ENCODE data around the gene RHBDL1. TPM values are rescaled to one million over a fixed set of nuclear protein-coding genes. Genes with fewer than 3 reads are reported as not detected.
A peak's percentile ranks its signal among the peaks of the same experiment; 100 is the strongest.

The RHBDL1 gene
- total RNA-seq, 1 experiment from 2014 or later, result 1.7 TPM

DNA sequence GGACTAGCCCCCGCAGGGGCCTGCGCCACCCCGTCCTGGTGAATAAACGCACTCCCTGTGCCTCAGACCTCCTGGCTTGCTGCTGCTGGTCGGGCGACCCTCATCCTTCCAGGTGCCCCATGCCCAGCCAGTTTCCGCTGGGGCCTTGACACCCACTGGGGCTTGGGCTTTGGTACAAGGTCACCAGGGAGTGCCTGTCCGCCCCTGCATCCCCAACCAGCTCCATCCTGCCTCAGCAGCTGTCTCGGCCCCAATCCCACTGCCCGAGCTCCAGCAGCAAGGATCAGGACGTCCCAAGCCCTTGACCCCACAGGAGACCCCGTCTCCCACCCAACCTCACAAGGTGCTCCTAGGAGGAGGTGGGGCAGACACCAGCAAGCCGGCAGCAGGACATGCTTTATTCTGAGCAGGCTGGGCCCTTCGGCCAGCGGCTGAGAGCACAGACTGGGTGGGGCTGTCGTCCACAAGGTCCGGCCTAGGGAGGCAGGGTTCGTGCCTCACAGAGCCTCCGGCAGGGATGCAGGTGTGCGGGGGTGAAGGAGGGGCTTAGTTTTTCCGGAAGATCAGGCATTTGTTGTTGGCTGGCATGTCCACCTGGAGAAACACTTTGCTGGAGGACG, 41.3 kb upstream of the RHBDL1 start:
- no peak overlapping the region for H3K9ac ChIP-seq (ENCODE audit: low read length)
- no peaks in the 10 kb centered on the region for H3F3A ChIP-seq (ENCODE audit: low read length, unreplicated experiment)
- peaks cover 12% of the 10 kb centered on the region for H3K79me2 ChIP-seq (ENCODE audit: low read length)
- H3K9me3 ChIP-seq (ENCODE audit: low read length), result no peaks in the 10 kb centered on the region
- intact Hi-C loops (cut with micrococcal nuclease), result no loop called here
- DNase-seq (no peak), ATAC-seq (no peak)
- ChIA-PET CTCF (no interaction called here), POLR2A (ENCODE audit: unreplicated experiment) (no interaction called here)
- H2AFZ ChIP-seq (ENCODE audit: low read length), result no peak overlapping the region
- no peaks in the 10 kb centered on the region for H4K20me1 ChIP-seq (ENCODE audit: low read length)
- peaks cover 3% of the 10 kb centered on the region; the same call in 1 of the 2 replicates for H3K4me1 ChIP-seq (ENCODE audit: insufficient read depth, low read length)
- no peak overlapping the region for H3K4me2 ChIP-seq (ENCODE audit: low read length)
- no peak overlapping the region for H3K4me3 ChIP-seq (ENCODE audit: low read length)
- TF ChIP-seq, protein P1, sequence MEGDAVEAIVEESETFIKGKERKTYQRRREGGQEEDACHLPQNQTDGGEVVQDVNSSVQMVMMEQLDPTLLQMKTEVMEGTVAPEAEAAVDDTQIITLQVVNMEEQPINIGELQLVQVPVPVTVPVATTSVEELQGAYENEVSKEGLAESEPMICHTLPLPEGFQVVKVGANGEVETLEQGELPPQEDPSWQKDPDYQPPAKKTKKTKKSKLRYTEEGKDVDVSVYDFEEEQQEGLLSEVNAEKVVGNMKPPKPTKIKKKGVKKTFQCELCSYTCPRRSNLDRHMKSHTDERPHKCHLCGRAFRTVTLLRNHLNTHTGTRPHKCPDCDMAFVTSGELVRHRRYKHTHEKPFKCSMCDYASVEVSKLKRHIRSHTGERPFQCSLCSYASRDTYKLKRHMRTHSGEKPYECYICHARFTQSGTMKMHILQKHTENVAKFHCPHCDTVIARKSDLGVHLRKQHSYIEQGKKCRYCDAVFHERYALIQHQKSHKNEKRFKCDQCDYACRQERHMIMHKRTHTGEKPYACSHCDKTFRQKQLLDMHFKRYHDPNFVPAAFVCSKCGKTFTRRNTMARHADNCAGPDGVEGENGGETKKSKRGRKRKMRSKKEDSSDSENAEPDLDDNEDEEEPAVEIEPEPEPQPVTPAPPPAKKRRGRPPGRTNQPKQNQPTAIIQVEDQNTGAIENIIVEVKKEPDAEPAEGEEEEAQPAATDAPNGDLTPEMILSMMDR (conservative IDR thresholded peaks at IDR 0.05; ENCODE audit: low read depth, low read length), result no peak
- no peak for TF ChIP-seq EZH2phosphoT487 (IDR thresholded peaks at IDR 0.05; ENCODE audit: borderline replicate concordance, low read length)
- TF ChIP-seq EZH2 (IDR thresholded peaks at IDR 0.05; ENCODE audit: low read length, unreplicated experiment), result no peak
- H3K27ac ChIP-seq (ENCODE audit: low read length), result no peak overlapping the region
- H3K27me3 ChIP-seq (ENCODE audit: low read length), result no peaks in the 10 kb centered on the region
- H3K36me3 ChIP-seq (ENCODE audit: low read depth, low read length), result no peaks in the 10 kb centered on the region
- BruUV-seq (replicated peaks), result no TSS peak
- H3K9me2 ChIP-seq (replicated peaks; ENCODE audit: low read length), result no peaks in the 10 kb centered on the region

DNA sequence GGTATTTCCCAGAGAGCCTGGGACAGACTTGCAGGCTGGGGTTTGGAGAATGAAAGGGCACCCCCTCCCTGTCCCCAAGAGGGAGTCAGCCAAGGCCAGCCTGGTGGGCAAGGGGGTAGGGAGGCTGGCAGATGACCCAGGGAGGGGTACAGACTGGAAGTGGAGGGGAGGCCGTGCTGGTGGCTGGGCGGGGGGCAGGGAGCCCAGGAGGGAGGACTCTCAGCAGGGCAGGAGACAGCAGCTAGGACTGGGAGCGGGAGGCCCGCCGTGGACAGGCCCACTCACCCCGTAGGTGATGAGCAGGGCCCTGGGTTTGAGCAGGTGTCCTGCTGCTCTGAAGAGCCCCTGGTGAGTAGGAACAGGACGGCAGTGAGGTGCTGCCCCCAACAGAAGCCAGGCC, 40.5 kb upstream of the RHBDL1 start:
- CTCF ChIA-PET, result no interaction called here
- no peak overlapping the region for H3K27ac ChIP-seq (ENCODE audit: low read length)
- H4K20me1 ChIP-seq (ENCODE audit: low read length), result no peaks in the 10 kb centered on the region
- POLR2A ChIA-PET (ENCODE audit: unreplicated experiment), result no interaction called here
- no peak for ATAC-seq
- H3K9ac ChIP-seq (ENCODE audit: low read length), result peak overlapping the region; percentile 83; the same call in 1 of the 2 replicates
- no peaks in the 10 kb centered on the region for H3K36me3 ChIP-seq (ENCODE audit: low read depth, low read length)
- H3F3A ChIP-seq (ENCODE audit: low read length, unreplicated experiment), result no peaks in the 10 kb centered on the region
- no TSS peak for BruUV-seq (replicated peaks)
- no peaks in the 10 kb centered on the region for H3K9me2 ChIP-seq (replicated peaks; ENCODE audit: low read length)
- H3K27me3 ChIP-seq (ENCODE audit: low read length), result no peaks in the 10 kb centered on the region
- DNase-seq, result no peak
- peak overlapping the region; percentile 97 for H3K4me2 ChIP-seq (ENCODE audit: low read length)
- intact Hi-C loops (cut with micrococcal nuclease), result loop anchor here (5.0 kb wide), 1 partner anchor 48 kb away; no protein-coding TSS in a partner anchor
- H3K4me1 ChIP-seq (ENCODE audit: insufficient read depth, low read length), result peaks cover 3% of the 10 kb centered on the region; the same call in 1 of the 2 replicates
- peaks cover 12% of the 10 kb centered on the region for H3K79me2 ChIP-seq (ENCODE audit: low read length)
- H2AFZ ChIP-seq (ENCODE audit: low read length), result no peak overlapping the region
- no peaks in the 10 kb centered on the region for H3K9me3 ChIP-seq (ENCODE audit: low read length)
- TF ChIP-seq EZH2 (IDR thresholded peaks at IDR 0.05; ENCODE audit: low read length, unreplicated experiment) (no peak), EZH2phosphoT487 (IDR thresholded peaks at IDR 0.05; ENCODE audit: borderline replicate concordance, low read length) (no peak)
- TF ChIP-seq, protein P1 (conservative IDR thresholded peaks at IDR 0.05; ENCODE audit: low read depth, low read length), result no peak
- peak overlapping the region; percentile 90 for H3K4me3 ChIP-seq (ENCODE audit: low read length)

DNA sequence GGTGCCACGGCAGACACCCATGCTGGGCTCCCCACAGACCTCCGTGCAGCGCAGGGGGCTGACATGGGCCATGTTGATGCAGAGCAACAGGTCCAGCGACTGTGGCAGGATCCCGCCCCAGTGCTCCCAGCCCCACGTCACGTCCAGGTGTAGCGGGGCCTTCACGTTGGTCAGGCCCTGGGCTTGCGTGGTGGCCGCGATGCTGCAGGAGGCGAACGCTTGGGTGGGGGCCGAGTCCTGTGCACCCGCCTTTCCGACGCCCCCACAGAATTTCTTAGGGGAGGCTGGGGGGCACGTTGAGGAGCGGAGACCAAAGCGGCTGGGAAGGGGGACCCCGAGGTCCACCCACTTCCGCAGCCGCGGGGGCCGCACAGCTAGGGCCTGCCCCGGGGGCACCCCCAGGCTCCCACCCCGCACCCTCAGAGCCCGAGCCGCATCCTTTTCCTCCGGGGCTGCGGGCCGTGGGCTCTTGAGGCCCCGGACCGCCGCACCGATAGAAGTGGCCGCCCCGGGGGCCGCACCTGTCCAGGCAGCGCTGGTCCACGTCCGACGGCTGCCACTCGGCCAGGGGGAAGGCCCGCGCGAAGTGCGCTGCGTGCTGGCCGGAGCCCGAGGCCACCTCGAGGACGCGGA, 39.8 kb upstream of the RHBDL1 start:
- TF ChIP-seq EZH2phosphoT487 (IDR thresholded peaks at IDR 0.05; ENCODE audit: borderline replicate concordance, low read length) (no peak), EZH2 (IDR thresholded peaks at IDR 0.05; ENCODE audit: low read length, unreplicated experiment) (no peak)
- TF ChIP-seq, protein P1 (conservative IDR thresholded peaks at IDR 0.05; ENCODE audit: low read depth, low read length), result no peak
- POLR2A ChIA-PET (ENCODE audit: unreplicated experiment), result interaction anchor here (1.0 kb wide), 1 partner anchor 60 kb away, joined by 4 read pairs; no protein-coding TSS in a partner anchor
- CTCF ChIA-PET, result interaction anchor here (0.8 kb wide), 1 partner anchor 45 kb away, joined by 3 read pairs; the partner anchor contains the start of gene RAB40C
- BruUV-seq (replicated peaks), result no TSS peak
- peak overlapping the region; percentile 66 for H2AFZ ChIP-seq (ENCODE audit: low read length)
- H3K36me3 ChIP-seq (ENCODE audit: low read depth, low read length), result no peaks in the 10 kb centered on the region
- H4K20me1 ChIP-seq (ENCODE audit: low read length), result no peaks in the 10 kb centered on the region
- peaks cover 3% of the 10 kb centered on the region; the same call in 1 of the 2 replicates for H3K4me1 ChIP-seq (ENCODE audit: insufficient read depth, low read length)
- DNase-seq (no peak), ATAC-seq (peak; percentile 16; the same call in 1 of the 2 replicates)
- H3K9me2 ChIP-seq (replicated peaks; ENCODE audit: low read length), result no peaks in the 10 kb centered on the region
- peak overlapping the region; percentile 90 for H3K4me3 ChIP-seq (ENCODE audit: low read length)
- H3K4me2 ChIP-seq (ENCODE audit: low read length), result peak overlapping the region; percentile 97
- intact Hi-C loops (cut with micrococcal nuclease), result loop anchor here (5.0 kb wide), 1 partner anchor 48 kb away; no protein-coding TSS in a partner anchor
- no peaks in the 10 kb centered on the region for H3K9me3 ChIP-seq (ENCODE audit: low read length)
- peaks cover 12% of the 10 kb centered on the region for H3K79me2 ChIP-seq (ENCODE audit: low read length)
- H3K27me3 ChIP-seq (ENCODE audit: low read length), result no peaks in the 10 kb centered on the region
- no peak overlapping the region for H3K27ac ChIP-seq (ENCODE audit: low read length)
- H3F3A ChIP-seq (ENCODE audit: low read length, unreplicated experiment), result no peaks in the 10 kb centered on the region
- peak overlapping the region; percentile 83 for H3K9ac ChIP-seq (ENCODE audit: low read length)

All from PC-3 (cell line).